CD4-positive, alpha-beta T cell (primary cell): ENCODE measurements around the gene NELFB. TPM values are rescaled to one million over a fixed set of nuclear protein-coding genes. Genes with fewer than 3 reads are reported as not detected.
"Not testable (repeated sequence)": the region's sequence is repeated elsewhere in the genome, so short reads cannot be mapped to it uniquely, and the experiment has no call there.

ENCODE experiments used
- ATAC-seq: fragments of 200-7000 bp; cut with Tn5 transposase; one replicate; pipeline ENCODE4 v1.10.0; 2022; ENCODE audit warnings: mild to moderate bottlenecking; ENCODE audit not compliant: poor library complexity
- CTCF ChIA-PET: fragments of 350-600 bp; sonication (Branson Sonifier 250); formaldehyde crosslinking; loops from one replicate; lab custom pipeline; 2021; ENCODE audit warnings: antibody characterized with exemption, inconsistent platforms; lab: Charles Lee
- POLR2A ChIA-PET: fragments of 350-600 bp; sonication (Branson Sonifier 250); formaldehyde crosslinking; loops from one replicate; lab custom pipeline; 2021; ENCODE audit warnings: antibody characterized with exemption, inconsistent platforms; lab: Charles Lee
- DNase-seq, 14 experiments: peaks; one replicate each; pipeline ENCODE4 v3.0.0-alpha.2; 2013 to 2020; ENCODE audit warnings: mixed read lengths in 2 of 14
- H3K27ac ChIP-seq, 2 donors: one replicate each; pipeline versions ENCODE4 v1.5.1 to v1.7.0; 2013; ENCODE audit warnings: low read length in 2 of 2, low read depth in 1 of 2, mild to moderate bottlenecking in 1 of 2
- H3K27me3 ChIP-seq, 2 experiments: 1 replicate in 1 of 2; 2 replicates in 1 of 2; pipeline versions ENCODE4 v1.6.1 to v1.7.0; 2013; ENCODE audit warnings: low read length in 2 of 2, control low read depth in 1 of 2, mild to moderate bottlenecking in 1 of 2, moderate library complexity in 1 of 2; ENCODE audit not compliant: insufficient read depth in 2 of 2, control insufficient read depth in 1 of 2
- H3K36me3 ChIP-seq: one replicate; pipeline ENCODE4 v1.6.1; 2013; ENCODE audit warnings: low read length, control low read depth; ENCODE audit not compliant: insufficient read depth
- H3K4me1 ChIP-seq: one replicate; pipeline ENCODE4 v1.6.1; 2013; ENCODE audit warnings: low read length, control low read depth; ENCODE audit not compliant: insufficient read depth
- H3K4me3 ChIP-seq: one replicate; pipeline ENCODE4 v1.5.1; 2013; ENCODE audit warnings: mild to moderate bottlenecking, low read length, moderate library complexity
- H3K9me3 ChIP-seq, 2 experiments: 1 replicate in 1 of 2; 2 replicates in 1 of 2; pipeline versions ENCODE4 v1.6.1 to v1.7.0; 2013; ENCODE audit warnings: low read length in 2 of 2, mild to moderate bottlenecking in 2 of 2, control low read depth in 1 of 2, moderate library complexity in 1 of 2; ENCODE audit not compliant: control insufficient read depth in 1 of 2, insufficient read depth in 1 of 2
- H3K27ac Mint-ChIP-seq: one replicate; pipeline ENCODE4 v1.8.0; 2020; ENCODE audit warnings: mixed read lengths
- H3K27me3 Mint-ChIP-seq: one replicate; pipeline ENCODE4 v1.8.0; 2021; ENCODE audit warnings: mixed read lengths
- H3K36me3 Mint-ChIP-seq: one replicate; pipeline ENCODE4 v1.8.0; 2021; ENCODE audit warnings: low read depth, mixed read lengths
- H3K4me1 Mint-ChIP-seq: one replicate; pipeline ENCODE4 v1.8.0; 2021; ENCODE audit warnings: low read depth, mixed read lengths
- H3K4me3 Mint-ChIP-seq: one replicate; pipeline ENCODE4 v1.8.0; 2020; ENCODE audit warnings: mild to moderate bottlenecking, mixed read lengths
- H3K9me3 Mint-ChIP-seq: one replicate; pipeline ENCODE4 v1.8.0; 2020; ENCODE audit warnings: mixed read lengths
- CTCF ChIP-seq: fragments of 200-600 bp; IDR thresholded peaks from one replicate; pipeline ENCODE4 v1.8.0; 2022; ENCODE audit warnings: antibody characterized with exemption, mild to moderate bottlenecking
- intact Hi-C, 2 experiments: fragments of 100-400 bp; cut with DNase I in 1 of 2; cut with micrococcal nuclease in 1 of 2; formaldehyde crosslinking; loops; one replicate each; pipeline versions ENCODE4 v1.15.1 to v1.9.0; 2023 to 2025; cut with DNase I, micrococcal nuclease
- total RNA-seq, 174 experiments: library from RNA in 2 of 174; stranded (reverse) in 2 of 174; gene quantifications; one replicate each; pipeline ENCODE4 v1.2.3 and lab custom pipeline; 2021 to 2026

NELFB gene
- total RNA-seq, 2 experiments from 2014 or later: 20.7 to 21.2 TPM

GRCh38 chr9:137236238-137236935 is 18.7 kb upstream of the NELFB start:
- Mint-ChIP-seq H3K36me3 (peaks cover 6% of the 10 kb centered on the region), H3K4me1 (peaks cover 10% of the 10 kb centered on the region), H3K9me3 (no peaks in the 10 kb centered on the region), H3K27ac (no peak overlapping the region), H3K27me3 (peaks cover 6% of the 10 kb centered on the region), H3K4me3 (no peak overlapping the region)
- Histone ChIP-seq H3K4me3 (peak overlapping the region; percentile 7), H3K4me1 (peaks cover 47% of the 10 kb centered on the region), H3K9me3 (peaks cover 0 to 6% of the 10 kb centered on the region in 2 experiments), H3K27ac (no peak overlapping the region), H3K36me3 (no peaks in the 10 kb centered on the region), H3K27me3 (no peaks in the 10 kb centered on the region)
- intact Hi-C loops: loop anchor here (1.0 to 5.0 kb wide), 5 partner anchors 26 to 449 kb away; partner anchors contain the start of genes ANAPC2 (in 1 of the 2) and SSNA1 (in 1 of the 2)
- DNase-seq: peak; percentile 85 to 95 (median 89)
- peak; percentile 46 for ATAC-seq
- ChIA-PET POLR2A (interaction anchor here (0.6 to 1.3 kb wide), 9 partner anchors 13 to 370 kb away, joined by 3 to 9 read pairs (median 5); partner anchors contain the start of genes EDF1, NELFB and TPRN), CTCF (interaction anchor here (0.5 to 1.8 kb wide), 36 partner anchors 8 to 1393 kb away, joined by 3 to 18 read pairs (median 4); partner anchors contain the start of genes MAN1B1, NELFB, NPDC1 and NRARP)
- TF ChIP-seq CTCF: peak; percentile 99

GRCh38 chr9:137236936-137237421 is 18.1 kb upstream of the NELFB start:
- Histone ChIP-seq H3K27me3 (no peaks in the 10 kb centered on the region), H3K4me1 (peaks cover 52% of the 10 kb centered on the region), H3K4me3 (peak overlapping the region; percentile 7), H3K27ac (no peak overlapping the region), H3K36me3 (peaks cover 2% of the 10 kb centered on the region), H3K9me3 (peaks cover 0 to 3% of the 10 kb centered on the region in 2 experiments)
- Mint-ChIP-seq H3K4me1 (peaks cover 10% of the 10 kb centered on the region), H3K9me3 (no peaks in the 10 kb centered on the region), H3K27me3 (peaks cover 6% of the 10 kb centered on the region), H3K36me3 (peaks cover 6% of the 10 kb centered on the region), H3K4me3 (no peak overlapping the region), H3K27ac (no peak overlapping the region)
- DNase-seq: no peak
- TF ChIP-seq CTCF: no peak
- no peak for ATAC-seq
- ChIA-PET POLR2A (interaction anchor here (0.7 to 1.3 kb wide), 7 partner anchors 13 to 122 kb away, joined by 3 to 9 read pairs (median 5); partner anchors contain the start of genes NELFB and TPRN), CTCF (interaction anchor here (0.5 to 1.8 kb wide), 35 partner anchors 8 to 1394 kb away, joined by 3 to 18 read pairs (median 5); partner anchors contain the start of genes MAN1B1, NELFB, NPDC1 and NRARP)
- intact Hi-C loops: loop anchor here (1.0 to 5.0 kb wide), 5 partner anchors 26 to 450 kb away; partner anchors contain the start of genes ANAPC2 (in 1 of the 2) and SSNA1 (in 1 of the 2)

GRCh38 chr9:137237759-137238726 is 17.1 kb upstream of the NELFB start:
- Mint-ChIP-seq H3K4me3 (no peak overlapping the region), H3K27ac (no peak overlapping the region), H3K4me1 (peaks cover 17% of the 10 kb centered on the region), H3K36me3 (peaks cover 15% of the 10 kb centered on the region), H3K27me3 (peaks cover 6% of the 10 kb centered on the region), H3K9me3 (no peaks in the 10 kb centered on the region)
- DNase-seq (no peak), ATAC-seq (no peak)
- Histone ChIP-seq H3K27ac (no peak overlapping the region), H3K27me3 (no peaks in the 10 kb centered on the region), H3K9me3 (no peaks in the 10 kb centered on the region), H3K36me3 (peaks cover 13% of the 10 kb centered on the region), H3K4me3 (no peak overlapping the region), H3K4me1 (peaks cover 63% of the 10 kb centered on the region)
- no peak for TF ChIP-seq CTCF
- ChIA-PET CTCF (no interaction called here), POLR2A (interaction anchor here (1.8 kb wide), 1 partner anchor 108 kb away, joined by 4 read pairs; no protein-coding TSS in a partner anchor)
- intact Hi-C loops: loop anchor here (2.0 to 5.0 kb wide), 4 partner anchors 25 to 451 kb away; partner anchors contain the start of genes ANAPC2 (in 1 of the 2) and SSNA1 (in 1 of the 2)

- intact Hi-C loops: loop anchor here in 1 of 2 experiments (1.0 to 5.0 kb wide), 4 partner anchors 16 to 452 kb away; partner anchors contain the start of genes ANAPC2 and SSNA1
- Mint-ChIP-seq H3K4me3 (peak overlapping the region; percentile 80), H3K4me1 (peaks cover 17% of the 10 kb centered on the region), H3K36me3 (peaks cover 22% of the 10 kb centered on the region), H3K27ac (peak overlapping the region; percentile 67)
- DNase-seq, H3K9me3 ChIP-seq, H3K27me3 ChIP-seq, H3K27me3 Mint-ChIP-seq, ATAC-seq, H3K9me3 Mint-ChIP-seq: not testable (repeated sequence)
- ChIA-PET POLR2A (interaction anchor here (0.8 to 2.5 kb wide), 21 partner anchors 12 to 357 kb away, joined by 3 to 63 read pairs (median 7); partner anchors contain the start of genes ANAPC2, DPP7, EXD3 and MAN1B1), CTCF (interaction anchor here (0.7 to 1.8 kb wide), 4 partner anchors 15 to 50 kb away, joined by 3 to 5 read pairs (median 4); no protein-coding TSS in a partner anchor)
- Histone ChIP-seq H3K27ac (peak overlapping the region; percentile 55 to 84), H3K4me3 (peak overlapping the region; percentile 60), H3K36me3 (peaks cover 21% of the 10 kb centered on the region), H3K4me1 (peaks cover 68% of the 10 kb centered on the region)
Observed at GRCh38 chr9:137239541-137240200, 15.5 kb upstream of the NELFB start.
